Sigmoid colon (tissue), 4 donors: ENCODE results near the gene STAT4.

ENCODE experiments used
- EP300 ChIP-seq, 4 donors: sonication (generic); formaldehyde crosslinking; IDR thresholded peaks; one replicate each; pipeline ENCODE4 v1.6.1; 2017; ENCODE audit warnings: antibody characterized with exemption in 4 of 4
- POLR2A ChIP-seq, 2 donors: fragments of 450-650 bp; IDR thresholded peaks; one replicate each; pipeline ENCODE4 v1.6.1; 2016; ENCODE audit warnings: antibody characterized with exemption in 2 of 2, mild to moderate bottlenecking in 2 of 2, moderate library complexity in 2 of 2
- TF ChIP-seq, protein P1 (sequence below), 4 experiments: fragments of 450-650 bp in 3 of 4; fragments of 200-600 bp in 1 of 4; IDR thresholded peaks; one replicate each; pipeline ENCODE4 v1.5.1; 2016 to 2019; ENCODE audit warnings: antibody characterized with exemption in 4 of 4, mild to moderate bottlenecking in 3 of 4, moderate library complexity in 2 of 4

DNA sequence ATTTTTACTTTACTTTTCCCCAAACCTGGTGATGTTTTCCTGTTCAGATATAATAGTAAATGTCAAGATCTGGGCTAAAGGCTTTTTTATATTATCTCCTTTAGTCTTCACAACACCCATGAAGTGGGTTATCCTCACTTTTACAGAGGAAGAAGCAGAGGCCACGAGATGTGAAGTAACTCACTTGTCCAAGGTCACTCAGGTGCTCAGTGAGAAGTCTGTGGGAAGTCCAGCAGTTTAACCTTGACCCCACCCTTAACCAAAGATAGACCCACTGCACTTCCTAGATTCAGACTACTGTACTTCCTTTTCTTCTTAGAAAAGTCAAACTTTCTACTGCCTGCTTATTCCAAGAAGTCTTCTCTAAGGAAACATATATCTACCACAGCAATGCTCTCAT lies 80.5 kb downstream of the STAT4 start:
- TF ChIP-seq, protein P1, sequence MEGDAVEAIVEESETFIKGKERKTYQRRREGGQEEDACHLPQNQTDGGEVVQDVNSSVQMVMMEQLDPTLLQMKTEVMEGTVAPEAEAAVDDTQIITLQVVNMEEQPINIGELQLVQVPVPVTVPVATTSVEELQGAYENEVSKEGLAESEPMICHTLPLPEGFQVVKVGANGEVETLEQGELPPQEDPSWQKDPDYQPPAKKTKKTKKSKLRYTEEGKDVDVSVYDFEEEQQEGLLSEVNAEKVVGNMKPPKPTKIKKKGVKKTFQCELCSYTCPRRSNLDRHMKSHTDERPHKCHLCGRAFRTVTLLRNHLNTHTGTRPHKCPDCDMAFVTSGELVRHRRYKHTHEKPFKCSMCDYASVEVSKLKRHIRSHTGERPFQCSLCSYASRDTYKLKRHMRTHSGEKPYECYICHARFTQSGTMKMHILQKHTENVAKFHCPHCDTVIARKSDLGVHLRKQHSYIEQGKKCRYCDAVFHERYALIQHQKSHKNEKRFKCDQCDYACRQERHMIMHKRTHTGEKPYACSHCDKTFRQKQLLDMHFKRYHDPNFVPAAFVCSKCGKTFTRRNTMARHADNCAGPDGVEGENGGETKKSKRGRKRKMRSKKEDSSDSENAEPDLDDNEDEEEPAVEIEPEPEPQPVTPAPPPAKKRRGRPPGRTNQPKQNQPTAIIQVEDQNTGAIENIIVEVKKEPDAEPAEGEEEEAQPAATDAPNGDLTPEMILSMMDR (IDR thresholded peaks at IDR 0.05) = no peak
- TF ChIP-seq EP300 (IDR thresholded peaks at IDR 0.05) = no peak
- TF ChIP-seq POLR2A (IDR thresholded peaks at IDR 0.05) = no peak
